DND-41 (cell line): ENCODE results near the gene GABRA5.

Experiments used
- ATAC-seq: fragments of 200-7000 bp; cut with Tn5 transposase; 3 replicates; pipeline ENCODE4 v1.9.1; 2021; ENCODE audit warnings: low read depth; ENCODE audit not compliant: insufficient read depth
- DNase-seq: peaks from one replicate; pipeline ENCODE4 v3.0.0-alpha.2; 2020
- H2AFZ ChIP-seq: 2 replicates; pipeline ENCODE4 v1.6.0; 2012; ENCODE audit warnings: low read depth, low read length
- H3K27ac ChIP-seq: 2 replicates; pipeline ENCODE4 v1.5.1; 2012; ENCODE audit warnings: low read length, inconsistent platforms
- H3K27me3 ChIP-seq: fragments of 200-600 bp; sonication (generic); 2 replicates; pipeline ENCODE4 v1.6.0; 2012; ENCODE audit warnings: low read length, mild to moderate bottlenecking, inconsistent platforms; ENCODE audit not compliant: insufficient read depth, poor library complexity
- H3K36me3 ChIP-seq: 2 replicates; pipeline ENCODE4 v1.5.1; 2012; ENCODE audit warnings: low read length, inconsistent platforms; ENCODE audit not compliant: insufficient read depth
- H3K4me1 ChIP-seq: 2 replicates; pipeline ENCODE4 v1.5.1; 2012; ENCODE audit warnings: mild to moderate bottlenecking, low read length; ENCODE audit not compliant: insufficient read depth
- H3K4me2 ChIP-seq: 2 replicates; pipeline ENCODE4 v1.6.0; 2012; ENCODE audit warnings: mild to moderate bottlenecking, moderate library complexity, low read length, inconsistent platforms; ENCODE audit not compliant: insufficient read depth
- H3K4me3 ChIP-seq, 2 experiments: fragments of 200-600 bp in 1 of 2; shearing (Covaris generic) in 1 of 2; 2 replicates each; pipeline ENCODE4 v1.5.1; 2012 to 2016; ENCODE audit warnings: inconsistent platforms in 2 of 2, low read length in 2 of 2, mild to moderate bottlenecking in 2 of 2, low read depth in 1 of 2, moderate library complexity in 1 of 2
- H3K79me2 ChIP-seq: 2 replicates; pipeline ENCODE4 v1.6.0; 2012; ENCODE audit warnings: low read length, inconsistent platforms; ENCODE audit not compliant: insufficient read depth
- H3K9ac ChIP-seq: 2 replicates; pipeline ENCODE4 v1.6.0; 2012; ENCODE audit warnings: low read depth, mild to moderate bottlenecking, inconsistent platforms, low read length, moderate library complexity
- H3K9me3 ChIP-seq: 2 replicates; pipeline ENCODE4 v1.5.1; 2012; ENCODE audit warnings: low read length, moderate library complexity, mild to moderate bottlenecking, inconsistent platforms; ENCODE audit not compliant: insufficient read depth, severe bottlenecking
- H4K20me1 ChIP-seq: 2 replicates; pipeline ENCODE4 v1.6.0; 2012; ENCODE audit warnings: low read length; ENCODE audit not compliant: insufficient read depth
- CTCF ChIP-seq: IDR thresholded peaks from 2 replicates; pipeline ENCODE4 v1.5.1; 2012; ENCODE audit warnings: borderline replicate concordance, low read length, moderate library complexity, mild to moderate bottlenecking; ENCODE audit not compliant: poor library complexity, severe bottlenecking; ENCODE audit errors: extremely low read depth
- EZH2 ChIP-seq: IDR thresholded peaks from 3 replicates; pipeline ENCODE4 v1.6.1; 2012; ENCODE audit warnings: borderline replicate concordance, low read depth, mild to moderate bottlenecking, moderate library complexity, low read length, inconsistent platforms; ENCODE audit not compliant: severe bottlenecking

The GABRA5 gene

GRCh38 chr15:26848498-26848897 lies 18.4 kb upstream of the GABRA5 start:
- Histone ChIP-seq H3K9me3 (no peaks in the 10 kb centered on the region), H3K79me2 (no peaks in the 10 kb centered on the region), H3K9ac (no peak overlapping the region), H3K27ac (no peak overlapping the region), H4K20me1 (no peaks in the 10 kb centered on the region), H3K4me1 (no peaks in the 10 kb centered on the region), H3K27me3 (no peaks in the 10 kb centered on the region), H3K36me3 (no peaks in the 10 kb centered on the region), H3K4me3 (no peak overlapping the region), H2AFZ (no peak overlapping the region), H3K4me2 (no peak overlapping the region)
- DNase-seq (no peak), ATAC-seq (no peak)
- TF ChIP-seq CTCF (no peak), EZH2 (no peak)

- no peak for DNase-seq
- Histone ChIP-seq H3K27ac (no peak overlapping the region), H3K79me2 (no peaks in the 10 kb centered on the region), H3K4me1 (no peaks in the 10 kb centered on the region), H3K9me3 (no peaks in the 10 kb centered on the region), H2AFZ (no peak overlapping the region), H3K36me3 (no peaks in the 10 kb centered on the region), H4K20me1 (no peaks in the 10 kb centered on the region), H3K4me3 (no peak overlapping the region), H3K4me2 (no peak overlapping the region), H3K27me3 (no peaks in the 10 kb centered on the region), H3K9ac (no peak overlapping the region)
- TF ChIP-seq EZH2: no peak
- no peak for TF ChIP-seq CTCF
- no peak for ATAC-seq
These were observed 16.7 kb upstream of the GABRA5 start for GRCh38 chr15:26850161-26850560.

GRCh38 chr15:26852980-26853379 lies 13.9 kb upstream of the GABRA5 start:
- TF ChIP-seq EZH2 (no peak), CTCF (no peak)
- Histone ChIP-seq H3K9me3 (no peaks in the 10 kb centered on the region), H3K36me3 (no peaks in the 10 kb centered on the region), H3K79me2 (no peaks in the 10 kb centered on the region), H3K4me2 (no peak overlapping the region), H3K9ac (no peak overlapping the region), H4K20me1 (no peaks in the 10 kb centered on the region), H3K27ac (no peak overlapping the region), H3K4me3 (no peak overlapping the region), H3K27me3 (no peaks in the 10 kb centered on the region), H3K4me1 (no peaks in the 10 kb centered on the region), H2AFZ (no peak overlapping the region)
- DNase-seq (no peak), ATAC-seq (no peak)

GRCh38 chr15:26854435-26854834 lies 12.4 kb upstream of the GABRA5 start:
- Histone ChIP-seq H4K20me1 (no peaks in the 10 kb centered on the region), H3K4me1 (no peaks in the 10 kb centered on the region), H3K27me3 (no peaks in the 10 kb centered on the region), H3K79me2 (no peaks in the 10 kb centered on the region), H3K4me3 (no peak overlapping the region), H3K9me3 (no peaks in the 10 kb centered on the region), H2AFZ (no peak overlapping the region), H3K9ac (no peak overlapping the region), H3K4me2 (no peak overlapping the region), H3K36me3 (no peaks in the 10 kb centered on the region), H3K27ac (no peak overlapping the region)
- ATAC-seq (no peak), DNase-seq (no peak)
- TF ChIP-seq CTCF: no peak
- TF ChIP-seq EZH2: no peak
